Stimulated activated naive B cell treated with anti-CD40 and anti-IgM and Interleukin-4, amounts not matched to agents 10 μg/mL and 1 μg/mL and 100 μg/mL, for 72 hours (primary cell): ENCODE data around the gene LLGL2.

Experiments
- ATAC-seq, 2 donors: fragments of 150-1000 bp; cut with Tn5 transposase; replicated peaks; 2 replicates each; pipeline ENCODE4 v1.10.0; 2021; ENCODE audit warnings: moderate library complexity in 1 of 2
- DNase-seq: peaks from one replicate; pipeline ENCODE4 v3.0.0; 2021
- H3K27ac Mint-ChIP-seq: one replicate; pipeline ENCODE4 v1.8.0; 2022; ENCODE audit warnings: mild to moderate bottlenecking, mixed read lengths
- H3K27me3 Mint-ChIP-seq, 2 donors: one replicate each; pipeline ENCODE4 v1.8.0; 2022; ENCODE audit warnings: mixed read lengths in 2 of 2
- H3K36me3 Mint-ChIP-seq, 2 donors: one replicate each; pipeline ENCODE4 v1.8.0; 2022; ENCODE audit warnings: mixed read lengths in 2 of 2, mild to moderate bottlenecking in 1 of 2
- H3K4me1 Mint-ChIP-seq, 2 donors: one replicate each; pipeline ENCODE4 v1.8.0; 2022; ENCODE audit warnings: mixed read lengths in 2 of 2, mild to moderate bottlenecking in 1 of 2
- H3K4me3 Mint-ChIP-seq, 2 donors: one replicate each; pipeline ENCODE4 v1.8.0; 2022; ENCODE audit warnings: mild to moderate bottlenecking in 2 of 2, mixed read lengths in 2 of 2, moderate library complexity in 1 of 2
- H3K9me3 Mint-ChIP-seq, 2 donors: one replicate each; pipeline ENCODE4 v1.8.0; 2022; ENCODE audit warnings: mixed read lengths in 2 of 2, mild to moderate bottlenecking in 1 of 2

Gene LLGL2

DNA sequence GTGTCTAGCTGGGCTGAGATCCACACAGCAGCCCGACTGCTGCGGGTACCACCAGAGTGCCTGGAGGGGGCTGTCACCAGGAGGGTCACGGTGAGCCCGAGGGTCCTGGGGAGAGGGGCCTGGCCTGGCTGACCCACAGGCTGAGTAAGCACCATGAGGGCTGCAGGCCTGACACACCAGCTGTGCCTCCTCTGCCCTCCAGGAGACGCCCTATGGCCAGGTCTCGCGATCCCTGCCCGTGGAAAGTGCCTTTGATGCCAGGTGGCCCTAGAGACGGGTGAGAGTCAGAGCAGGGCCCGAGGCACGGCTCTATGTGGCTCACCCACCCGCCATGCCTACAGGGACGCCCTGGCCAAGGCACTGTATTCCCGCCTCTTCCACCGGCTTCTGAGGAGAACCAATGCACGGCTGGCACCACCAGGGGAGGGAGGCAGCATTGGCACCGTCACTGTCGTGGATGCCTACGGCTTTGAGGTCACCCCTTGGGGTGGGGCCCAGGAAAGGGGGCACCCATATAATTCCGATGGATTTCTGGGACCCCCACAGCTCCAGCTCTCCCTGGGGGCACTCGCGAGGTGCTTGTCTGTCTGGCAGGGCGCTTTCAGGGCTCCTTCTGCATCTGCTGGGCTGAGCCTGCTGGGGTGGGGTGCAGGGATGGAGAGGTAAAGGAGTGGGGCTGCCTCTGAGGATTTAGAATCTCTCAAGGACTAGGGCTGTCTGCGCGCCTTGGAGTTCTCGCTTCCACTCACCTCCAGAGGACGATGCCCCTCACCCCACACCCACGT, 69.2 kb downstream of the LLGL2 start:
- no peak overlapping the region for H3K4me3 Mint-ChIP-seq
- no peak for DNase-seq
- peaks cover 0 to 5% of the 10 kb centered on the region in 2 donors for H3K36me3 Mint-ChIP-seq
- no peaks in the 10 kb centered on the region for H3K27me3 Mint-ChIP-seq
- H3K4me1 Mint-ChIP-seq, result peaks cover 8 to 19% of the 10 kb centered on the region in 2 donors
- no peak overlapping the region for H3K27ac Mint-ChIP-seq
- ATAC-seq, result no peak
- no peaks in the 10 kb centered on the region for H3K9me3 Mint-ChIP-seq

DNA sequence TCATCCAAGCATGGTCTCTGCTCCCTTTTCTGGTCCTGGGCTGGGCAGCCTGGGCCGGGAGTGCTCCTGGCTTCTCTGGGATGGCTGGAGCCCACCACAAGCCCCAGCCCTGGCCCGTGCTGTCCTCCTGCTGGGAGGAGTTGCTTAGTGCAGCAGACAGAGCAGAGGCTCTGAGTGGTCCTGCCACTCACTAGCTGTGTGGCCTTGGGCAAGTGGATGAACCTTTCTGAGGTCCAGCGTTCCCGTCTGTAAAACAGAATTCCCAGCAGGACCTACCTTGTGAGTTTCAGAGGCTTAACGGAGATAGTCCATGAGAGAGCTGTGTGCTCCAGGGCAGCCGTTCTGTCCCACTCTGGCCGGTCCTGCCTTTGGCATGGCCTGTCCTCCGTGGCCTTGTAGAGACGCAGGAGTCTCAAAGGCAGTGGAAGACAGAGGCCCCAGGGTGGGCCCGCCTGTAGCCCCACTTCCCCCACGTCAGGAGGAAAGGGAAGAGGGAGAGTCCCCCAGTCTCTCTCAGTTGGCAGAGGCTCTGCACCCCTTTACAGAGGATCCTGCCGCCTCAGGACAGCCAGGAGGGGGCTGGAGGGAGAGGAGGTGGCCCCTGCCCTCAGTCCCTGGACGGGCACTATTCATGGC, 69.9 kb downstream of the LLGL2 start:
- H3K27ac Mint-ChIP-seq, result no peak overlapping the region

DNA sequence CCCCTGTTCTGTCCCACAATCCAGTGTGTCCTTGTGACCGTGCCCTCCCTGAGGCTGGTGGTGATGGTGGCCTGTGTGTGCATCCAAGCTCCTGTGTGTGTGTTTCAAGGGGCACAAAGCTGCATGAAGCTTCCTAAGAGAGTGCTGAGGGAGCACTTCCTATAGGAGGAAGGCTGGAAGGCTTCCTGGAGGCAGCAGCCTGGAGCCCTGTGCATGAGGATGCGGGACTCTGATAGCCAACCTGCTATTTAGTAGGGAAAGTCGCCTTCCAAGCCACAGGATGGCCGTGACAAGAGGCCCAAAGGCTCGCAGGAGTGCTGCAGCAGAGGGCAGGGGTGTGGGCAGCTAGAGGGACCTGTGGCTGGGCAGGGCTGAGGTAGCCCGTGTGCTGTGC, 70.4 kb downstream of the LLGL2 start:
- ATAC-seq, result no peak
- no peaks in the 10 kb centered on the region for H3K27me3 Mint-ChIP-seq
- H3K4me1 Mint-ChIP-seq, result peaks cover 6% of the 10 kb centered on the region in 2 donors
- no peak overlapping the region for H3K4me3 Mint-ChIP-seq
- no peaks in the 10 kb centered on the region for H3K9me3 Mint-ChIP-seq
- H3K36me3 Mint-ChIP-seq, result peaks cover 0 to 3% of the 10 kb centered on the region in 2 donors
- H3K27ac Mint-ChIP-seq, result no peak overlapping the region
- no peak for DNase-seq

More for the DNA sequence above, 69.9 kb downstream of the LLGL2 start:
- no peak overlapping the region for H3K4me3 Mint-ChIP-seq
- peaks cover 0 to 5% of the 10 kb centered on the region in 2 donors for H3K36me3 Mint-ChIP-seq
- ATAC-seq (no peak), DNase-seq (no peak)
- H3K4me1 Mint-ChIP-seq, result peaks cover 8 to 12% of the 10 kb centered on the region in 2 donors
- H3K9me3 Mint-ChIP-seq, result no peaks in the 10 kb centered on the region
- H3K27me3 Mint-ChIP-seq, result no peaks in the 10 kb centered on the region

DNA sequence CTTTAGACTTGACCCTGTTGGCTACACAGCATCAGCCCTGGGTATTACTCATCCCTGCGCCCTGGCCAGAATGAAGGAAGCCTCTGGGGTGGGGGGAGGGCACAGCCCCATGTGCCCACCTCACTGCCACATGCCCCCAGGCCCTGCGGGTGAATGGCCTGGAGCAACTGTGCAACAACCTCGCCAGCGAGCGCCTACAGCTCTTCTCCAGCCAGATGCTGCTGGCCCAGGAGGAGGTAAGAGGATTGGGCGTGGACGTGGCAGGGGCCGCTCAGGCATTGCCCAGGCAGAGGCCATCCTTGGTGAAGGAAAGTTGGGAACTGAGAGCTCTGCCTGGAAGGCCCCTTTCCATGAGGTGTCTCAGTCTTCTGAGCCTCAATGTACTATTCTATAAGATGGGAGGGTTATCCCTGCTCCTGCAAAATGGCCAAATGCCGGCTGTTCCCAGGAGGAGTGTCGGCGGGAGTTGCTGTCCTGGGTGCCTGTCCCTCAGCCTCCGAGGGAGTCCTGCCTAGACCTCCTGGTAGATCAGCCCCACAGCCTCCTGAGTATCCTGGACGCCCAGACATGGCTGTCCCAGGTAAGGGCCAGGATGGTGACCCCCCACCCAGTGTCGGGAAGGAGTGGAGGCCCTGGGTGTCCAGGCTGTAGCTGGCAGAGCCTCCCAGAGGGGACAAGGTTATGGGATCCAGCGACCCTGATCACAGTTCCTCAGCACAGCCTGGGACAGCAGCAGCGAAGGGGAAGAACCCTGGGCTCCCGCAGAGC, 71.0 kb downstream of the LLGL2 start:
- Mint-ChIP-seq H3K4me1 (peaks cover under 1 to 4% of the 10 kb centered on the region in 2 donors), H3K4me3 (no peak overlapping the region), H3K27me3 (no peaks in the 10 kb centered on the region), H3K27ac (no peak overlapping the region), H3K9me3 (no peaks in the 10 kb centered on the region), H3K36me3 (peaks cover 0 to 4% of the 10 kb centered on the region in 2 donors)
- DNase-seq (no peak), ATAC-seq (no peak)

DNA sequence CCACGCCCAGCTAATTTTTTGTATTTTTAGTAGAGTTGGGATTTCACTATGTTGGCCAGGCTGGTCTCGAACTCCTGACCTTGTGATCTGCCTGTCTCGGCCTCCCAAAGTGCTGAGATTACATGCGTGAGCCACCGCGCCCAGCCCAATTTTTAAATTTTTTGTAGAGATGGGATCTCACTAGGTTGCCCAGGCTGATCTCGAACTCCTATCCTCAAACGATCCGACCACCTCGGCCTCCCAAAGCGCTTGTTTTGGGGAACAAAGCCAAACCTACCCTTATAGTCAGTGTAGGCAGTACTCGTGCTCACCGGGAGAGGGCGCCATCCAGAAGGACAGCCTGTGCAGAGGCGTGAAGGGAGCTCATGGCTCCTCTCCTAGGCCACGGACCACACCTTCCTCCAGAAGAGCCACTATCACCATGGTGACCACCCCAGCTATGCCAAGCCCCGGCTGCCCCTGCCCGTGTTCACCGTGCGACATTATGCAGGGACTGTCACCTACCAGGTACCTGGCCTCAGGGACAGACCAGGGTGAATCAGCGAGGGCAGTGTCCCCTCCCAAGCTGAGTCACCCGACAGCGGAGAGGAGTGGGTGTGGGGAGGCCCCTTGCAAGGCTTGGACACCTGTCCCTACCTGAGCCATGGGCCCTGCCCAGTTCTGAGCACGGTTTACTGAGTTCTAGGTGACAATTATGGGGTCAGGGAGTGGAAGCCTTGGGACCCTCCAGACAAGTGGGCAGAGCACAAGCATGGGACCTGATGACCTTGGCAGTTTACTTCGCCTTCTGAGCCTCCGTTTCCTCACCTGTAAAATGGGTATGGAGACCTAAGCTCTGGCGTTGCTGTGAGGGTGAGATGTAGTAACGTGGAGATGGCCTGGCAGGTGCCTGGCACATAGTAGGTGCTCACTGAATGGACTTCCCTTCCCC, 75.8 kb downstream of the LLGL2 start:
- Mint-ChIP-seq H3K4me1 (peaks cover 0 to 6% of the 10 kb centered on the region in 2 donors), H3K4me3 (no peak overlapping the region), H3K36me3 (peaks cover 0 to 8% of the 10 kb centered on the region in 2 donors), H3K9me3 (no peaks in the 10 kb centered on the region), H3K27me3 (no peaks in the 10 kb centered on the region), H3K27ac (peak overlapping the region; percentile 42)
- ATAC-seq (peak; percentile 78 to 83), DNase-seq (no peak)

DNA sequence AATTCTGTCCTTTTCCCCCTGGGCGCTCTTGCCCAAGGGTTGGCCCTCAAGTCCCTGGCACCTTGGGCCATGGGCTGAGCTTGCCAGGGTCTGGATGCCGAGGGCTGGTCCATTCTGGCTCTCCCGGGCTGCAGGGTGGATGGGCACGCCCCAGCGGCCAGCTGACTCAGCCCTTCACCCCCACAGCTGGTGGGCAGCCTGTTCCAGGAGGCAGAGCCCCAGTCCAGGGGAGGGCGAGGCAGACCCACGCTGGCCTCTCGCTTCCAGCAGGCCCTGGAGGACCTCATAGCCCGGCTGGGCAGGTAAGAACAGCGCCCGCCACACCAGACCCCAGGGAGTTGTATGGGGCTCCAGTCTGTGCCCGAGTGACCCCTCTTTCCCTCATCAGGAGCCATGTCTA, 77.1 kb downstream of the LLGL2 start:
- Mint-ChIP-seq H3K36me3 (peaks cover 0 to 8% of the 10 kb centered on the region in 2 donors), H3K9me3 (no peaks in the 10 kb centered on the region), H3K4me1 (peaks cover 0 to 4% of the 10 kb centered on the region in 2 donors), H3K27me3 (no peaks in the 10 kb centered on the region), H3K4me3 (no peak overlapping the region), H3K27ac (no peak overlapping the region)
- ATAC-seq (no peak), DNase-seq (no peak)

DNA sequence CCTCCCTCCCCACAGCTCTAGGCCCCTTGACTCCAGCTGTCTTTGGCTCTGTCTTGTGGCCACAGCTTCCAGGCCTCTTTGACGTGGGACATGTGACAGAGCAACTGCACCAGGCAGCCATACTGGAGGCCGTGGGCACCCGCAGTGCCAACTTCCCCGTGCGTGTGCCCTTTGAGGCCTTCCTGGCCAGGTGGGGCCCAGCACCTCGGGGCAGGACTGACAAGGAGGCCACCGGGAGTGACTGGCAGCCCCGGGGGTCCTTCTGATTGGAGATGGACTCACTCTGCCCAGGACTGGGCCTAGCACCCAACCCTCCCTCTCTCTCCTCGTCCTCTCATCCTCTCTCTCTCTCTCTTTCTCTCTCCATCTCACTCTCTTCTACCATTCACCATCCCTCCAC, 77.6 kb downstream of the LLGL2 start:
- DNase-seq (no peak), ATAC-seq (no peak)
- Mint-ChIP-seq H3K36me3 (peaks cover 0 to 8% of the 10 kb centered on the region in 2 donors), H3K4me1 (peaks cover 0 to 4% of the 10 kb centered on the region in 2 donors), H3K4me3 (no peak overlapping the region), H3K9me3 (no peaks in the 10 kb centered on the region), H3K27ac (peak overlapping the region; percentile 6), H3K27me3 (no peaks in the 10 kb centered on the region)

DNA sequence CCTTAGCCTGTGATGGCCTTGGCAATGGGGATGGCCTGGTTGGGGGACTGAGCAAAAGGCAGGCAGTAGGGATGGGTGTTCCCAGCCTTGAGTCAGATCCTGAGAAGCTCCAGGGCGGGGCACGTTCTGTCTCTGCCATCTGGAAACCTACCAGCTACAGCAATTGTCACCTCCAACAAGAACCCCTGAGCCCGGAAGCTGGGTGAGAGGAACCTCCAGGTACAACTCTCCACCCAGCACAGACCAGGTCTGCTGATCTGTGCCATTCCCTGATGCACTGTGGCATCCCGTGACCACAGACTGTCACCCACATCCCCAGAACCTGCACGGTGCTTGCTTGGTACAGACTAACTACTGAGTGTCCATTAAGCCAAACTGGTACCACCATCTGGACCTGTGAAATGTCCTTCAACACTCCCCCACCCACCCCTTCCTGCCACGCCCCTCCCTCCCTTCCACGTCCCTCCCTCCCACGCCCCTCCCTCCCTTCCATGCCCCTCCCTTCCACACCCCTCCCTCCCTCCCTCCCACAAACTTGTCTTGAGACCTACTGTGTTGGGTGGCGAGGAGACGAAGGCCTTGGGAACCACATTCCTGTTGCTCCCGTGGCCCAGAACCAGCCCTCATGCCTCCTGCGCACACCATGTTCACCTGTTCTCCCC, 78.7 kb downstream of the LLGL2 start:
- peak overlapping the region; percentile 51 for H3K27ac Mint-ChIP-seq
- no peak for ATAC-seq
- no peak overlapping the region for H3K4me3 Mint-ChIP-seq
- peaks cover 0 to 4% of the 10 kb centered on the region in 2 donors for H3K4me1 Mint-ChIP-seq
- DNase-seq, result no peak
- H3K27me3 Mint-ChIP-seq, result no peaks in the 10 kb centered on the region
- H3K36me3 Mint-ChIP-seq, result peaks cover 0 to 8% of the 10 kb centered on the region in 2 donors
- no peaks in the 10 kb centered on the region for H3K9me3 Mint-ChIP-seq

DNA sequence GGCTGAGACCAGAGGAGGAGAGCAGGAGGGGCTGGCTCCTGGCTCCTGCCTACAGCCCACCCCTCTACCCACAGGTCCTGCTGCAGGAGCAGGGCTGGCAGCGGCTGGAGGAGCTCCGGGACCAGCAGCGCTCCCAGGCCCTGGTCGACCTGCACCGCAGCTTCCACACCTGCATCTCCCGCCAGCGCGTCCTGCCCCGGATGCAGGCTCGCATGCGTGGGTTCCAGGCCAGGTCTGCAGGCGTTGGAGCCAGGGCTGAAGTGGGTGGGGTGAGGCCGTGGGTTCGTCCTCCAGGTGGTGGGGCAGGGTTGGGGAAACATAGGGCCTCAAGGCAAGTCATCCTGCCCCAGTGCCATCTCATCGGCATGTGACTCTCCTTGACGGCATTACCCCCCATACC, 80.3 kb downstream of the LLGL2 start:
- no peak for ATAC-seq

DNA sequence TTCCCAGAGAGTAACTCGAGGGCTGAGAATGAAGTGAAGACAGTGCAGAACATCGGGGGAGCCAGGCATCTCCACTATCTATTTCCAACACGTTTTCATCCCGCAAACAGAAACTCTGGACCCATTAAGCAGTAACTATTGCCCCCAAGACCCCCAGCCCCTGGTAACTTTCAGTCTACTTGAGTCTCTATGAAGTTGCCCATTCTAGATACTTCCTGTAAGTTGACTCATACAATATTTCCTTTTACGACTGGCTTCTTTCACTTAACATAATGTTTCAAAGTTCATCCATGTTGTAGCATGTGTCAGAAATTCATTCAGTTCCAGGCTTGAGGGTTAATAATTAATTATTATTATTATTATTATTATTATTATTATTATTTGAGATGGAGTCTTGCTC, 81.6 kb downstream of the LLGL2 start:
- ATAC-seq (no peak), DNase-seq (no peak)
- Mint-ChIP-seq H3K4me1 (peaks cover 6 to 7% of the 10 kb centered on the region in 2 donors), H3K27ac (no peak overlapping the region), H3K4me3 (no peak overlapping the region), H3K36me3 (peaks cover 2 to 12% of the 10 kb centered on the region in 2 donors), H3K27me3 (no peaks in the 10 kb centered on the region), H3K9me3 (no peaks in the 10 kb centered on the region)

More for the DNA sequence above, 80.3 kb downstream of the LLGL2 start:
- no peak overlapping the region for H3K27ac Mint-ChIP-seq
- H3K4me3 Mint-ChIP-seq, result no peak overlapping the region
- no peaks in the 10 kb centered on the region for H3K27me3 Mint-ChIP-seq
- H3K9me3 Mint-ChIP-seq, result no peaks in the 10 kb centered on the region
- H3K4me1 Mint-ChIP-seq, result peaks cover 7 to 9% of the 10 kb centered on the region in 2 donors
- DNase-seq, result no peak
- peaks cover 0 to 12% of the 10 kb centered on the region in 2 donors for H3K36me3 Mint-ChIP-seq

DNA sequence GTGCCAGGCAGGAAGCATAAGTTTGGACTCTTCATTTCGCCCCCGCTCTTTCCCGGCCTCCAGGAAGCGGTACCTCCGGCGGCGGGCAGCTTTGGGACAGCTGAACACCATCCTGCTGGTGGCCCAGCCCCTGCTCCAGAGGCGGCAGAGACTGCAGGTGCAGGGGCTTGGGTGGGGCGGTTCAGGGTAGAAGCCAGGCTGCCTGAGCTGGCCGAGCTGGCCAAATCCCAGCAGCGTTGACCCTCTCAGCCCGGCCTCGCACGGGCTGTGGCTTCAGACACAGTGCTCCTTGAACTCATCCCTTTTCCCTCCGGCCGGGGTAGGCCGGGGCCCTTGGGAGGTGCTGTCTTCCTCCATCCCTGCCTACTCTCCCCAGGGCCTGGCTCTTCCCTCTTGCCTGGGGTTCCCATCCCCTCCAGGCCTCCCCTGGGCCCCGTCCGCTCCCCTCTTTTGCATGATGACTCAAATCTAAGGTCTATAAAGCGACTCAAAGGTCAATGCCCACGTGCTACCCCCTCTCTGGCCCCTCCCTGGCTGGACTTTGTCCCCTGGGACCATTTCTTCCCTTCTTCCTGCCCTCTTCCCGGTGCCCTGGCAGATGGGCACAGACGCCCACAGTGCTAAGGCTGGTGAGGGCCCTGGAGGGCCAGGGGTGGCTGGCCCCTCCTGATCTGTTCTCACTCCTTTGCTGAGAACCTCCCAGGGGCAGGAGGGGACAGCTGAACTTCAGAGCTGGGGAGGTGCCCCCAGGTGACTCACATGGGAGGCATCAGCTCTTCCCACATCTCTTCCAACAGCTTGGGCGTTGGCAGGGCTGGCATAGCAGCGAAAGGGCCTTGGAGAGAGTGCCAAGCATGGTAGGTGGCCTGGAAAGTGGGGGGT, 84.8 kb downstream of the LLGL2 start:
- Mint-ChIP-seq H3K27ac (no peak overlapping the region), H3K27me3 (no peaks in the 10 kb centered on the region), H3K9me3 (no peaks in the 10 kb centered on the region), H3K36me3 (peaks cover 2 to 11% of the 10 kb centered on the region in 2 donors), H3K4me3 (no peak overlapping the region), H3K4me1 (peaks cover 5 to 7% of the 10 kb centered on the region in 2 donors)
- DNase-seq (no peak), ATAC-seq (peak in 1 of 2 donors; percentile 50)

DNA sequence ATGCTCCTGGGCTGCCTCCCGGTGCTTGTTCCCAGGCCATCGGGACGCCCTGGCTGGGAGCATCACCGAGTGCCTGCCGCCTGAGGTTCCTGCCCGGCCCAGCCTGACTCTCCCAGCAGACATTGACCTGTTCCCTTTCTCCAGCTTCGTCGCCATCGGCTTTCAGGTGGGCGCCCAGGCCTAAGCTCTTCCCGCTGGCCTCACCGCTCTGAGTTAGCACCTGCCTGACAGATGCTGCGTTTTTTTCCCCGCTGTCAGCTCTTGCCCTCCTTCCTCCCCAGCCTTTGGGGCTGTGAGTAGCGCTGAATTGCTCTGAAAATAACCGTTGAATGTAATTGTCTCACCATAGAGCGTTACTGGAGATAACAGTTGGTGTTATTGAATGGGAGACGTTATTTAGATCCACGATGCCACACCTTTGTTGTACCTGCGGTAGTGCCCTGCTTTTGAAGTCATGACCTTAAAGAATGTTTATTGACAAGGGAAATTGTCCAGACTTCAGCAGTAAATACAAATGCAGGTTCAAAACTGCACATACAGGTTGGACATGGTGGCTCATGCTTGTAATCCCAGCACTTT, 86.4 kb downstream of the LLGL2 start:
- ATAC-seq (no peak), DNase-seq (no peak)
- Mint-ChIP-seq H3K9me3 (no peaks in the 10 kb centered on the region), H3K27me3 (no peaks in the 10 kb centered on the region), H3K4me1 (peaks cover 5 to 7% of the 10 kb centered on the region in 2 donors), H3K36me3 (peaks cover 6 to 13% of the 10 kb centered on the region in 2 donors), H3K4me3 (no peak overlapping the region), H3K27ac (peak overlapping the region; percentile 62)
